HG03432 (cell line): Measurements from ENCODE around the gene DGAT2.
"Not testable (repeated sequence)": the region's sequence is repeated elsewhere in the genome, so short reads cannot be mapped to it uniquely, and the experiment has no call there.

Experiments used
- ATAC-seq: cut with Tn5 transposase; IDR thresholded peaks from one replicate; pipeline ENCODE4 v1.9.1; 2021; ENCODE audit warnings: mild to moderate bottlenecking, moderate library complexity; ENCODE audit not compliant: unreplicated experiment

DGAT2 gene, protein sequence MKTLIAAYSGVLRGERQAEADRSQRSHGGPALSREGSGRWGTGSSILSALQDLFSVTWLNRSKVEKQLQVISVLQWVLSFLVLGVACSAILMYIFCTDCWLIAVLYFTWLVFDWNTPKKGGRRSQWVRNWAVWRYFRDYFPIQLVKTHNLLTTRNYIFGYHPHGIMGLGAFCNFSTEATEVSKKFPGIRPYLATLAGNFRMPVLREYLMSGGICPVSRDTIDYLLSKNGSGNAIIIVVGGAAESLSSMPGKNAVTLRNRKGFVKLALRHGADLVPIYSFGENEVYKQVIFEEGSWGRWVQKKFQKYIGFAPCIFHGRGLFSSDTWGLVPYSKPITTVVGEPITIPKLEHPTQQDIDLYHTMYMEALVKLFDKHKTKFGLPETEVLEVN

DNA sequence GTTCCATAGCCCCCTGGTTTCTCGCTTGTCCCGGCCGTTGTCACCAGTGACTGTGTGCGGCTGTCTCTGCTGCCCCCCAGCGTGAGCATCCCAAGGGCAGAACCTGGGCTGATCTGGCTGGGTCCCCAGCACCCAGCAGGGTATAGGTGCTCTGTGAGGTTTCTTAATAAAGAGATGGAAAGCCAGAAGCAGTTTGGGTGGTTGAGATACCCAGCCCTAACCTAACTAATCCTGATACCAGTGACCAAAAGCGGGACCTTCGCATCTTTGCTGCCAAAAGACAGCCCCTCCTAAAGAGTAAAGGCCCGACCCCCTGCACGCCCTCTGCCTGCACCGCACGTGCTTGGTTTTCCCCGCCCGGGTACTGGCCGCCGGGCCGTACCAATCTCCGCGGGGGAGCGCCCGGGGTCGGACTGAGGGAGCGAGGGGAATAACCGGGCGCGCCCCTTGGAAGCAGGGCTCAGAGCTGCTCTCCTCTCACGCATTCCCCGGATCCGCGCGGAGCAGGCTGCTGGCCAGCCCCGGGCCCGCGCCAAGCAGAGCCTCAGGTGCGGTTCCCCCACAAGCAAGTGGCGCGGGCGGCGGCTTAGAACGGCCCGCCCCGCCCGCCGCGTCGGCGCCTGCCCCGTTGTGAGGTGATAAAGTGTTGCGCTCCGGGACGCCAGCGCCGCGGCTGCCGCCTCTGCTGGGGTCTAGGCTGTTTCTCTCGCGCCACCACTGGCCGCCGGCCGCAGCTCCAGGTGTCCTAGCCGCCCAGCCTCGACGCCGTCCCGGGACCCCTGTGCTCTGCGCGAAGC lies at the start of gene DGAT2:
TSS of gene DGAT2 (plus strand) at position 667 of the 797 bp plus-strand sequence. CDS start 214 bp downstream, outside the sequence.
- peak; percentile 76 for ATAC-seq

- no peak for ATAC-seq
Observed at GRCh38 chr11:75719340-75720239, 49.0 kb upstream of the DGAT2 start.

DNA sequence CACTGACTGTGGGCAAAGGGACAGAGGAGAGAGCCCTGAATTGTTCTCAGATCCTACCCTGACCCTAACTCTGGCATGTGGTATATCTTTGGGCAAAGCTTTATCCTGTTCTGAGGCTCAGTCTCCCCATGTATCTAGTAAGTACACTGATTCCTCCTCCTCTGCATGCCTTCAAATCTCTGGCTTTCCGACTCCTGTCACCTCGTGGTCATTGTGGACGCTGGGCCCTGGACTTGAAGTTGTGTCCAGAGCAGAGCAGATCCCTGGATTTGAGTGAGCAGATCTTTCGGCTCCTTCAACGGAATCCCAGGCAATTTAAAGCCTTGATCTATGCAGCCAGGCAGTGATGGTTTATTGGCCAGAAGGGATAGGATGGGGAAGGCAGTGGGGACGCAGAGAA lies 47.9 kb upstream of the DGAT2 start:
- ATAC-seq = no peak

GRCh38 chr11:75721852-75722668 lies 46.5 kb upstream of the DGAT2 start:
- no peak for ATAC-seq

- no peak for ATAC-seq
Observed at GRCh38 chr11:75722669-75723042, 45.9 kb upstream of the DGAT2 start.

DNA sequence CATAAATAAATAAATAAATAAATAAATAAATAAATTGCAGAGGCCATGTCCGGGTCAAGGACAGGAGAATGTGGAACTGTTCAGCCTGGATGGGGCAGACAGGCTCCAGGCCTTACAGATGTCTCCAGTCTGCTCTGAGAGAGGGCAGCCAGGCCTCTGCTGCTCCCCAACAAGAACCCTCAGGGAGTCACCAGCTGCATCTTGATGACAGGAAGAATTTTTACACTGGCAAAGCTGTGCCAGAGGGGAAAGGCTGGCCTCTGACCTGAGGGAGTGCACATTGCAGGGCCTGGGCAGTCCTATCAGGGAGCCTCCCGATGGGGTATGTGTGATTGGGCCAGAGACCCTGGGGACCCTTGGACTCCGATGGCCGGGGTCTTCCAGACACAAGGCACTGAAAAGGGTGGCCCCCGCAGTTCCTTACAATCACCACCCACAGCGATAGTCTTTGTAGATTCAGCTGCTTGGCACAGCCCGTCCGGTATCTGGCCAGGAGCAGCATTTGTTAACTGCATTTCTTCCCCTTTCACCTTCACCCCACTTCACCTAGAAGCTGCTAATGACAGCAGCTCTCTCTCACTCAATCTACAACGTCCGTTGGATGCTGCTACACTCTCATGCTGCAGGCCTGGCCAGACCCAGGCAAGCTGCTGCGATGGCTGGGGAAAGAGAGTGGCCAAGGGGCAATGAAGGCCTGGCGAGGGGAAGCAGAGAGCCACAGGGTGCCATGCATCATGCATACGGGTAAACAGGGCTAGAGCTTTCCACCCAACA lies 42.8 kb upstream of the DGAT2 start:
- no peak for ATAC-seq

DNA sequence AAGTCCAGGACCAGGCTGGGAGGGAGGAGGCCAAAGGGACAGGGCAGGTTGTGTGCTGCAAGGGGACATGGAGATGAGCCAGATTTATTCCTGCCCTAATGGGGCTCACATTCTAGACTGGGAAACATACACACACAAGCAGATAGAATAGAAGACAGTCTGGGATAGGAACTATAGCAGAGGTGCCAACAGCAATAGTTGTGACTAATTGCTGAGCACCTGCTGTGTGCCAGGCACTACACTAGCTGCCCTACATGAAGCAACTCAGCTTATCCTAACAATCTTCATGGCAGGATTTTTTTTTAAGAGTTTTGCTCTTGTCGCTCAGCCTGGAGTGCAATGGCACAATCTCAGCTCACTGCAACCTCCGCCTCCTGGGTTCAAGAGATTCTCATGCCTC lies 39.6 kb upstream of the DGAT2 start:
- no peak for ATAC-seq

DNA sequence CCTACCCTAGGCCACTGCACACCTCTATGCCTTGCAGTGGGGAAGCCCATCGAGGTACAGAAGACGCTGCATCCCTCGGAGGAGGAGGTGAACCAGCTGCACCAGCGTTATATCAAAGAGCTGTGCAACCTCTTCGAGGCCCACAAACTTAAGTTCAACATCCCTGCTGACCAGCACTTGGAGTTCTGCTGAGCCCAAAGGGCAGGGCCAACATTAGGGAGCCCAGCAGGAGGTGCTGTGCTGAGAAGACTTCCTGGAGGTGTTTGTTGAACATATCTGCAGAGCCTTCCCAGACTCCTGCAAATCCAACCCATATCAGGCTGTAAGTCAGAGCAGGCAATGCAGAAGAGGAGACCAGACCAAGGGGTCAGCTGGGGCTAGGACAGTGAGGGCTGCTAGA lies 37.5 kb upstream of the DGAT2 start:
- ATAC-seq = no peak

DNA sequence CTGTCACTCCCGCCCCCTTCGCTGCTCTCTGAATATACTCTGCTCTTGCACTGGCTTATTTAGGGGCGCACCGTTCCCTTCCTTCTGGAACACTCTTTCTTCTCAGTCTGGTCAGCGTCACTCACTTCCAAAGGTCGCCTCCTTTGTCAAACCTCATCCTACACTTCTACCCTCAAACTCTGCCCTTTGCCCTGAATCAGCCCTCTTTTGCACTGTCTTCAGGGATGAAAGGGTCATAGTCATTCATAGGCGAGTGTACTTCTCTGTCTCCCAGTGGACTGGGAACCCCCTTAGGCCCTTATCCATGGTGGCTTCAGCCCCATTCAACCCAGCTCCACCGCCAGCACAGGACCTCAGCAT lies 35.5 kb upstream of the DGAT2 start:
- ATAC-seq = no peak

GRCh38 chr11:75733431-75734107 lies 35.0 kb upstream of the DGAT2 start:
- peak; percentile 58 for ATAC-seq

GRCh38 chr11:75734491-75735180 lies 33.9 kb upstream of the DGAT2 start:
- no peak for ATAC-seq

DNA sequence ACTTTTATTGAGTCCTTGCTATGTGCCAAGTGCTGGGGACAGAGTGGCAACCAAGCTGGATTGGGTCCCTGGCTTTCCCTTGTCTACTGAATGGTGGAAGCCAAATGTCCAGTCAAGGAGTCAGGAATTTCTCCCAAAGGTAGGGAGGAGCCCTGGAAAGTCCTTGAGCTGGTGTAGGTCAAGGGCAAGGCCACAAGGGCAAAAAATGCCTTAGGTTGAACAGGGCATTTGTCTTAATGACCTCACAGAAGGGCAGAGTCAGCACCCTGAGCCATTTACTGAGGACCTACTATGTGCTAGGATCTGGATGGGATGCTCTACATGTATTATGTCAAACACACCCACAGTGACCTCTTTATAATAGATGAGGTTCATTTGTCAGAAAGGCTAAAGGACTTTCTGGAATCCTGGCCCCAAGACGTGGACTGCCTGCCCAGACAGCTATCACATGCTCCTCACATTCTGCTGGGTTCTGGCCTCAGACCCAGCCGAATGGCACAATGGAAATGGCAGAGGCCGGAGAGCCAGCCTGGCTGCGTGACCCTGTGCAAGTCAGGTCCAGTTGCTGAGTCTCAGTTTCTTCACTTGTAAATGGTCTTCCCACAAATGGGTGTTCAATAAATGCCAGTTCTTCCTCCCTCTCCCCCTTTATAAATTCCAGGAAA lies 33.3 kb upstream of the DGAT2 start:
- no peak for ATAC-seq

DNA sequence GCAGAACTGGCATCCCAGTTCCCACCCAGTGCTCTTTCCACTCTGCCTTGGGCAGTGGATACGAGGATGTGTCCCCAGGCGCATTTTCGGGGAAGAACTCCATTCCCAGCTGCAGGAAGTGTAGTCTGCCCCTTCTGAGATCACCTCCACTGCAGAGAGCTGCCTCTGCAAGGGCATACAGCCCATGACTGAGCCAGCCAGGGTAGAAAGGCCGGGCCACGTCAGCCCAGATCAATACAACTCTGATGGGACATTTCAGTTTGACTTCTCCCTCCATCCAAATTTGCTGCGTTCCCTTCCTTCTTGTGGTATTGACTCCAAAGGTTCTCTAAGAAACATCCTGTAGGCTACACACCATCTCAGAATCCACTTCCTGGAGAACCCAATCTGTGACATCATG lies 31.3 kb upstream of the DGAT2 start:
- no peak for ATAC-seq

GRCh38 chr11:75740681-75741080 lies 27.9 kb upstream of the DGAT2 start:
- ATAC-seq = no peak

DNA sequence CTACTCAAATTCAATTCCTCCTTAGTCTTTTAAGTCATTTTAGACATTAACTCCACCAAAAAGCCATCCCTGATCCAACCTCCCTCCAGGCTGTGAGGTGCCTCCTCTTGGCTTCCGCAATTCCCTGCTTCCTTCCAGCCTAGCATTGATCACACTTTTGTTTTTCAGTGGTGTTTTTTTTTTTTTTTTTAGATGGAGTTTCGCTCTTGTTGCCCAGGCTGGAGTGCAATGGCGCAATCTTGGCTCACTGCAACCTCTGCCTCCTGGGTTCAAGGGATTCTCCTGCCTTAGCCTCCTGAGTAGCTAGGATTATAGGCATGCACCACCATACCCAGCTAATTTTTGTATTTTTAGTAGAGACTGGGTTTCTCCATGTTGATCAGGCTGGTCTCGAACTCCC lies 25.4 kb upstream of the DGAT2 start:
- not testable (repeated sequence) for ATAC-seq

DNA sequence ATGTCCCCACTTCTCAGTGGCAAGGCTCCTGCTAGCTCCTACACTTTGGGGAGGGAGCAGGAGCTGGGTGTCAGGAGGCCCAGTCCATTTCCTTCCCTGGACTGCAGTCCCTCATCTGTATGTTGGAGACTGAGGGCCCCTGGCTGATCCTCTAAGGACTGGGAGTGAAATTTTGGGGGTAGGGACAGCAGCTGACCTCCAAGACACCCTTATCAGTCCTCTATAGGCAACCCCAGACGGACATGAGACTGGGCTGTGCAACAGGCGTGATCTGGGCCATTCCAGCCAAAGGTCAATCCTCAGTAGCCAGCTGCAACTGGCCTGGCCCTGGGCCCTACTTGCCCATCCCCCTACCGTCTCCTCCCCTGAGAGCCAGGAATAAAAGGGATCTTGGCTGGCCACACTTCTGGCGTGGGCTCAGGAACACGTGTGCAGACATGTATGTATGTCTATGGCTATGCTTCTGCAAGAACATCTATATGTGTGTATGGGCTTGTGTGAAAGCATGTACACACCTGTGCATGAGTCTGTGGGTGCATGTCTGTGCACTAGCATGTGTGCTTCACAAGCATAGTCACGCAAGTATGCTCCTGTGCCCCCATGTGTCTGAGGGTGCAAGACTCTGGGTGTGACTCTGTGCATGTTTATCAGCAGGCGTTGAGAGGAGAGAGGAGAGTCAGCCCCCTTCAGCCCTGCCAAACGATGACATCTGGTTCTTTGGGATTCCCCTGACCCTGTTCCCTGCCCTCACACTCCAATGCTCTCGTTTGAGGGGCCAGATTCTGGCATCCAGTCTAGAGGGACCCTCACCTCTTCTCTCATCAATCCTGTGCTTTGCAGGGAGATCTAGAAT lies 24.6 kb upstream of the DGAT2 start:
- ATAC-seq = no peak

DNA sequence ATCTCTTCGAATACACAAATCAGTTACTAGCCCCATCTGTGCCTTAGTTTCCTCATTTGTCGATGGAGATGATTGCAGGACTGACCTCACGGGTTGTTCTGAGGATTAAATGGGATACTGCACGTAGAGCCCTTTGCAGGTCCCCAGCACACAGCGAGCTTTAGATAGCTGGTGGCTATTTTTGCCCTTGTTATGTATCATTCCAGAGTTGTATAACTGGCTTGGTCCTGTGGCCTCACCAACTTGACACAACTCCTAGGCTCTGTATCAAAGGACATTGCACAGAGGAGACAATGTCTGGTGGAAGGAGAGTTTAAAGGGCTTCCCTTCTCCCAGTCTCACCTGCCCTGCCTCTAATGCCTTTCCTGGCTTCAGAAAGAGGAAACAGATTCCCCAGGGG lies 22.8 kb upstream of the DGAT2 start:
- ATAC-seq = no peak
